Subcutaneous abdominal adipose tissue (tissue), 5 donors: ENCODE data around the gene GRM8.

ENCODE experiments used
- H3K27ac ChIP-seq: one replicate; pipeline ENCODE4 v1.7.0; 2013; ENCODE audit warnings: low read depth, mild to moderate bottlenecking, inconsistent platforms, low read length, moderate library complexity
- H3K27me3 ChIP-seq, 5 donors: one replicate each; pipeline ENCODE4 v1.7.0; 2013; ENCODE audit warnings: low read length in 5 of 5, inconsistent platforms in 1 of 5; ENCODE audit not compliant: control insufficient read depth in 5 of 5, insufficient read depth in 4 of 5
- H3K36me3 ChIP-seq, 5 donors: one replicate each; pipeline ENCODE4 v1.7.0; 2013; ENCODE audit warnings: low read length in 5 of 5; ENCODE audit not compliant: control insufficient read depth in 5 of 5, insufficient read depth in 5 of 5
- H3K4me1 ChIP-seq, 5 donors: one replicate each; pipeline ENCODE4 v1.7.0; 2013; ENCODE audit warnings: low read length in 5 of 5, mild to moderate bottlenecking in 3 of 5, moderate library complexity in 1 of 5; ENCODE audit not compliant: control insufficient read depth in 5 of 5, insufficient read depth in 5 of 5
- H3K4me3 ChIP-seq, 5 donors: one replicate each; pipeline ENCODE4 v1.7.0; 2013; ENCODE audit warnings: low read length in 5 of 5, low read depth in 1 of 5
- H3K9ac ChIP-seq, 5 donors: one replicate each; pipeline ENCODE4 v1.7.0; 2013; ENCODE audit warnings: low read length in 5 of 5, mild to moderate bottlenecking in 4 of 5, moderate library complexity in 3 of 5
- H3K9me3 ChIP-seq, 5 donors: one replicate each; pipeline ENCODE4 v1.7.0; 2013; ENCODE audit warnings: low read length in 5 of 5; ENCODE audit not compliant: control insufficient read depth in 5 of 5
- donor health status: healthy.
- donor health status: healthy.
- donor health status: healthy.
- donor health status: healthy.
- donor health status: healthy.

Gene GRM8

GRCh38 chr7:126426652-126427051 is 826.1 kb downstream of the GRM8 start:
- Histone ChIP-seq H3K9me3 (no peaks in the 10 kb centered on the region), H3K9ac (no peak overlapping the region), H3K4me1 (no peaks in the 10 kb centered on the region), H3K27ac (no peak overlapping the region), H3K27me3 (no peaks in the 10 kb centered on the region), H3K4me3 (no peak overlapping the region), H3K36me3 (no peaks in the 10 kb centered on the region)

GRCh38 chr7:126424985-126425384 is 827.8 kb downstream of the GRM8 start:
- H3K9me3 ChIP-seq = no peaks in the 10 kb centered on the region
- no peak overlapping the region for H3K4me3 ChIP-seq
- no peaks in the 10 kb centered on the region for H3K4me1 ChIP-seq
- H3K27ac ChIP-seq = no peak overlapping the region
- no peaks in the 10 kb centered on the region for H3K27me3 ChIP-seq
- no peak overlapping the region for H3K9ac ChIP-seq
- no peaks in the 10 kb centered on the region for H3K36me3 ChIP-seq

- H3K4me1 ChIP-seq = no peaks in the 10 kb centered on the region
- no peak overlapping the region for H3K9ac ChIP-seq
- H3K4me3 ChIP-seq = no peak overlapping the region
- no peak overlapping the region for H3K27ac ChIP-seq
- H3K36me3 ChIP-seq = no peaks in the 10 kb centered on the region
- H3K27me3 ChIP-seq = no peaks in the 10 kb centered on the region
- no peaks in the 10 kb centered on the region for H3K9me3 ChIP-seq
These were observed 833.7 kb downstream of the GRM8 start for GRCh38 chr7:126419047-126419446.

- Histone ChIP-seq H3K27me3 (no peaks in the 10 kb centered on the region), H3K4me3 (no peak overlapping the region), H3K36me3 (no peaks in the 10 kb centered on the region), H3K9me3 (no peaks in the 10 kb centered on the region), H3K9ac (no peak overlapping the region), H3K4me1 (peaks cover 0 to 3% (median 0%) of the 10 kb centered on the region in 5 donors), H3K27ac (no peak overlapping the region)
These were observed 840.8 kb downstream of the GRM8 start for GRCh38 chr7:126411821-126412383.

- Histone ChIP-seq H3K36me3 (no peaks in the 10 kb centered on the region), H3K9ac (no peak overlapping the region), H3K27me3 (no peaks in the 10 kb centered on the region), H3K4me1 (peaks cover 0 to 3% (median 0%) of the 10 kb centered on the region in 5 donors), H3K27ac (no peak overlapping the region), H3K4me3 (no peak overlapping the region), H3K9me3 (no peaks in the 10 kb centered on the region)
These were observed 841.5 kb downstream of the GRM8 start for GRCh38 chr7:126411032-126411820.

GRCh38 chr7:126403040-126403439 is 849.7 kb downstream of the GRM8 start:
- Histone ChIP-seq H3K9me3 (no peaks in the 10 kb centered on the region), H3K36me3 (no peaks in the 10 kb centered on the region), H3K4me1 (no peaks in the 10 kb centered on the region), H3K27ac (no peak overlapping the region), H3K9ac (no peak overlapping the region), H3K4me3 (no peak overlapping the region), H3K27me3 (no peaks in the 10 kb centered on the region)

GRCh38 chr7:126401918-126402317 is 850.8 kb downstream of the GRM8 start:
- Histone ChIP-seq H3K36me3 (no peaks in the 10 kb centered on the region), H3K27ac (no peak overlapping the region), H3K4me3 (no peak overlapping the region), H3K9me3 (no peaks in the 10 kb centered on the region), H3K4me1 (no peaks in the 10 kb centered on the region), H3K9ac (no peak overlapping the region), H3K27me3 (no peaks in the 10 kb centered on the region)

- Histone ChIP-seq H3K27me3 (no peaks in the 10 kb centered on the region), H3K4me1 (no peaks in the 10 kb centered on the region), H3K27ac (no peak overlapping the region), H3K9me3 (no peaks in the 10 kb centered on the region), H3K4me3 (no peak overlapping the region), H3K9ac (no peak overlapping the region), H3K36me3 (no peaks in the 10 kb centered on the region)
These were observed 853.8 kb downstream of the GRM8 start for GRCh38 chr7:126398851-126399529.

- Histone ChIP-seq H3K9me3 (no peaks in the 10 kb centered on the region), H3K27ac (no peak overlapping the region), H3K4me1 (no peaks in the 10 kb centered on the region), H3K4me3 (no peak overlapping the region), H3K9ac (no peak overlapping the region), H3K27me3 (no peaks in the 10 kb centered on the region), H3K36me3 (no peaks in the 10 kb centered on the region)
These were observed 854.5 kb downstream of the GRM8 start for GRCh38 chr7:126398285-126398684.

GRCh38 chr7:126394406-126394805 is 858.3 kb downstream of the GRM8 start:
- Histone ChIP-seq H3K9ac (no peak overlapping the region), H3K27me3 (no peaks in the 10 kb centered on the region), H3K27ac (no peak overlapping the region), H3K4me3 (no peak overlapping the region), H3K36me3 (no peaks in the 10 kb centered on the region), H3K4me1 (no peaks in the 10 kb centered on the region), H3K9me3 (no peaks in the 10 kb centered on the region)
